ENCODE data around the gene RNF126.
"Not testable (repeated sequence)": the region's sequence is repeated elsewhere in the genome, so short reads cannot be mapped to it uniquely, and the experiment has no call there.

RNF126 gene

DNA sequence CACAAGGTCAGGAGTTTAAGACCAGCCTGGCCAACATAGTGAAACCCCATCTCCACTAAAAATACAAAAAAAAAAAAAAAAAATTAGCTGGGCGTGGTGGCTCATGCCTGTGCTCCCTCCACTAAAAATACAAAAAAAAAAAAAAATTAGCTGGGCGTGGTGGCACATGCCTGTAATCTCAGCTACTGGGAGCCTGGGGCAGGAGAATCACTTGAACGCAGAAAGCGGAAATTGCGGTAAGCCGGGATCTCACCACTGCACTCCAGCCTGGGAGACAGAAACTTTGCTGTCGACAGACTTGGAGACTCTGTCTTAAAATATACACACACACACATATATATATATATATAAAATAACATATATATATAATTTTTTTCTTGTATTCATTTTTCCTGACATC is 36.4 kb downstream of the RNF126 start:
- DNase-seq = not testable (repeated sequence)

DNA sequence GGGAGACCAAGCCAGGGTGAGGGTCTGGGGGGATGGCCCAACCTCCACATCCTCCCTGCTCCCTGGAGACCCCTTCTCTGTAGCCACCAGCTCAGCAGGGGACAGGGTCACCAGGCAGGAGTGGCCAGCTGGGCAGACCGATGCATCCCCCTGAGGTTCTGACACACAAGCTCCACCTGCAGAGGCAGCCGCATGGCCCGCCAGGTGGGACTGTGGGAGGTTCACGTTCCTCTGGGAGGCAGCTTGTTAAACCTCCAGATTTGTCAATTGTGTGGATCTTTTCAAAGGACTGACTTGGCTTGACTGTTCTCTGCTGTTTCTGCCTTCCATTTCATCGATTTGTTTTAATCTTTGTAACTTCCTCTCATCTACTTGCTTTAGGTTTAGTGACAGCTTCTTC is 37.8 kb downstream of the RNF126 start:
- no peak for DNase-seq

DNA sequence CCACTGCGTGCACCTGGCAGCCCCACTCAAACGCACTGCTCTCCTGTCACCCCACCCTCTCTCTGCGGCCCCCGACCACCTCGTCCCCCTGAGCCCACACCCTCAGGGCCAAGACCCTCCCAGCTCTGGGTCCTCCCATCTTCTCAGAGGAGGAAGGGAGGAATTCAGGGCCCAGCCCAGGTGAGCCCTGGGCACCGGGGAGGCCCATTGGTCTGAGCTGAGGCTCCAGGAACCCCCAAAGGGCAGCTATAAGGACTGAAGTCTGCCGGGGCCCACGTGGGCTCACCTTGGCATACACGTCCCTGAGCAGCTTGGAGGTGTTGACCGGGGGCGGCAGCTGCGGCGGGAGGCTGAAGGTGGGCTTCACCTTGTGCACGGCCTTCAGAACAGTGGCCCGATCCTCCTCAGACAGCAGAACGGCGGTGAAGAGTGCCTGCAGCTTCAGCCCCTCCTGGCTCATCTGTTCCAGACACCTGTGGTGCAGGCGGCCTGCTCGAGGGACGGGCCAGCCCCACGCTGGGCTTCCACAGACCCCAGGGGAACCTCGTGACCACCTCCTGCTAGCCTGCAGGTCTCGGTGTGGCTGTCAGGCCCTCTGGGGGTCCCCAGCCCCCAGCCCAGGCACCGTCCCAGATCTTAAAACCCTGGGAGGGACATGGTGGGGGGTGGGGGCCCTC is 38.4 kb downstream of the RNF126 start:
- no peak for DNase-seq

DNA sequence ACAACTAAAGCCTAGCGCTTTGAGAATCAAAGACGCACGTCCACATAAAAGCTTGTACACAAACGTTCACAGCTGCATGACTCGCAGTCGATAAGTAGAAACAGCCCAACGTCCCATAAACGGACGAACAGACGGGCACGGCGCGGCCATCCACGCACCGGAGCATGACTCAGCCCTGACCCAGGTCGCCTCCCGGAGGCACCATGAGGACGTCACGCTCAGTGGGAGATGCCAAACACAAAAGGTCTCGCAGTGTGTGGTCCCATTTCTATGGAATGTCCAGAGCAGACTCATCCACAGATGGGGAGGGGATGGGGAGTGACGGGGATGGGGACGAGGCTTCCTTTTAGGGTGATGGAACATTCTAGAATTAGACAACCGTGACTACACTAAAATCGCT is 39.0 kb downstream of the RNF126 start:
- no peak for DNase-seq

DNA sequence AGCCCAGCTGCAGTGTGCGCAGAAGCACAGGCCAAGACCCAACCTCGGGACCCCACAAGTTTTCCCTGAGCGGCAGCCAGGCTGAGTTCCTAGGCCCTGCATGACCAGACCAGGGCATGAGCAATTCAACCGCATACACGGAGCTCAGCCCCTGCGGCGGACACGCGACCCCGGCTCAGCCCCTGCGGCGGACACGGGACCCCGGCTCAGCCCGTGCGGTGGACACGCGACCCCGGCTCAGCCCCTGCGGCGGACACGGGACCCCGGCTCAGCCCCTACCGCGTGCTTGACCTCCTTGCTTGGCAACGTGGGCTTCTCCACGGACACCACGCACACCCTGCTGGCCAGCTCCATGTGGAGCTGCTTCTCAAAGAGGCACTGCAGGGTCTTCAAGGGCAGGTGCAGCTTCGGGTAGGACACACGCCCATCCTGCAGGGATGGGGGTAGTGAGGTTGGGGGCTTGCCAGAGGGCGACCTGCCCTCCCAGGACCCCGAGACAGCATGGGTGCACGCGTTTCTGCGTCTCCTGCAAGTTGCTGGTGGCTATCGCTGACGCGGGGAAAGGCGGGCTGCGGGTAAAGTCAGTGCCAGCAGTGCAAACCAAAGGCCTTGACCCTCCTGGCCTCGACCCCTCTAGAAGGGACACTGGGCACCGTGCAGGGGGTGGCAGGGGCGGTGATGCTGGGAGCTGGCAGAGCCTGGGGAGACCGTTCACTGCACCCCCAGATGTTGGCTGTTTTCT is 39.7 kb downstream of the RNF126 start:
- DNase-seq = no peak

DNA sequence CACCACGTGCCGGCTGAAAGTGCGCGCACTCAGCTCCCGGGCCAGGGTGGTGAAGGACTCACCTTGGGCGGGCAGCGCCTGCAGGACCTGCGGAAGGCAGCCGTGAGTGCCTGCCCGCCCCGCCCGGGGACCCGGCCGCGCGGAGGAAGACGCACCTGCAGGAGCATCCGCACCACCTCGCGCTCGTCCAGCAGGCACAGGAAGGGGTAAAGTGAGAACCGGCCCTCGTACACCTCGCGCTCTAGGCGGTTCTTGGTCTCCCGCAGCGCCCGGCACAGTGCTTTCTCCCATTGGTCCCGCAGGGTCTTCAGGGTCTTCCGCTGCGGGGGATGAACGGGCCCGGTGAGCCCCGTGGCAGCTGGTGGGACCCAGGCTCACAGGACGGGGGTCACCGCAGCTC is 40.3 kb downstream of the RNF126 start:
- DNase-seq = no peak

DNA sequence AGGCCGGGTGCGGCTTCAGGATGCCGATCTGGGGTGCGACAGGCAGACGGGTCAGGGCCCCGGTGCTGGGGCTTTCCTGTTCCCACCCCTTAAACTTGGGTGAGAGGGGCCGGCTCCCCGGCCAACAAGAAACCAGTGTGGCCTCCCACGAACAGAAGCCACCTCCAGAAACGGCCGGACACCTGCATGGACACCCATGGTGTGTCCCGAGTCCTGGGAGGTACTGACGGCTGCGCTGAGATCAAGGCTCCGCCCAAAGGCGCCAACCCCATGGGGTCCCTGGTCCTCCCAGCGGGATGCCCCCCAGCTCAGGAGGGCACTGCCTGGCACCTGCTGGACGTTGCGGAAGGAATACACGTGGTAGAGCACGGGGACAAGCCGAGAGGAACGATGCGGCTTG is 41.2 kb downstream of the RNF126 start:
- DNase-seq = no peak

DNA sequence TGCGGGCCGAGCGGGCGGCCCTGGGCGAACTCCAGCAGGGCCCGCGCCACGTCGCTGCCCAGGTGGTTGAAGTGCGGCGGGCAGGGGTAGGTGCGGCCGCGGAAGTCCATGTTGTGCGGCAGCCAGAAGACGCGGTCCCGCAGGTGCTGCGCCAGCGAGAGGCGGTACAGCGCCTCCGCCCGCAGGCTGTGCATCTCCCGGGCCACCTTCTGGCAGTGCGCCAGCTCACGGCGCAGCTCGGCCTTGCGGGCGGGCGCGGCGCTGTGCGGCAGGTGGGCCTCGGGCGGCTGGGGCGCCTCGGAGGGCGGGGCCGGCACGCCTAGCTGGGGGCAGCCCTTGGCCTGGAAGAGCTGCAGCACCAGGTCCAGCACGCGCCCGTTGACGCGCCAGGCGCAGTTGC is 41.8 kb downstream of the RNF126 start:
- DNase-seq = not testable (repeated sequence)

DNA sequence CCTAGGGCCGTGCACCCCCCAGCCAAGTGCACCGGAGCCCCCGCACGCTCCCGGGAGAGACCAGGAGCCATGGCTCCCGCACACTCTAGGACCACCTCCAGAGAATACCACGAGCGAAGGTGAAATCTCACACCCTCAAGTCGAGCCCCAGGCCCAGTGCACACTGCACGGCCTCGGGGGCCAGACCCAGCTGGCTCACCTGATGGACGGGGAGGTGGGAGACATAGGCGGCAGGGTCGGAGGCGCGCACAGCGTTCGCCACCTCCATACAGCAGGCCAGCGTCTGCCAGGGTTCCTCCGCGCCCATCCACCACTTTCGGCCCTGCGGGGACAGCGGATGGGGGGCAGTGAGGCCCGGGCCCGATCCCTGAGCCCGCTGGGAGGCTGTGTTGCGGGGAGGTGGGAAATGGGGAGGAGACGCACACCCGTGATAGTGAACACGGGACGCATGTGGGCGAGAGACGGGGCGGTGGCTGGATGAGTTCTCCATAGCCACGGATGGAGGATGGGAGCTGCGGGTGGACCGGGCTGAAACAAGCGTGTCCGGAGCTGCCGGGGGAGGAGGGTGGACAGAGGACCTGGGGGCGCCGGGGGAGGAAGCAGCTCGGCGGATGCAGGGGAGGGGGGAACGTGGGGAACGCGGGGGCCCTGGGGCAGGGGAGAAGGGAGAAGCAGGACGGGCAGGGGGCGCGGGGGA is 42.7 kb downstream of the RNF126 start:
- DNase-seq = no peak

DNA sequence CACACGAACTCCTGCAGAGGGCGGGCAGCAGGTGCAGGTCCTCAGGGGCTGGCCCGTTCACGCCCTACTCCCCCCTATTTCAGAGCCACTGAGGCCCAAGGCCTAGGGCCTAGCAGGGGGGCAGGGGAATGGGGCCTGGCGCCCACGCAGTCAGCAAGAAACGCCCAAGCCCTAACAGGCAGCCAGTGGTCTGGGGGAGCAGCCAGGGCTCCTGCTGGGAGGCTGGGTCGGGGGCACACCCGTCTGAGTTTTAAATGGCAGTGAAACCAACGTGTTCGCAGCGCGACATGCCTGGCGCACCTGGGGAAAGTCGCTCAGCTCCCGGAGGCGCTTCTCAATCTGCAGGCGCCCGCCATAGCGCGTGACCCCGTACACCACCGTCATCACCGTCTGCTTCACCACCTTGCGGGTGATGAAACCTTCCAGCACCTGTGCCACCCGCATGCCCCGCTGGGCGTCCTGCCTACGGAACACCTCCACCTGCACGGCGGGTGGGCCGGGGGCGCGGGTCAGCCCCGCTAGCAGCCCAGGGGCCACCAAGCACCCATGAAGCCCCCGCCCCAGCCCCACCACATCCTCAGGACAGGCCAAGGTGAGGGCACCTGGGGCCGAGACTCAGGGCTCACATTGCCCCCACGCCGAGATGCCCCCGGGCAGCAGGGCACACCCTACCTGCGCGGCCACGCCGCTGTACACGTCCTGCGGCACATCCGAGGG is 43.6 kb downstream of the RNF126 start:
- DNase-seq = no peak

DNA sequence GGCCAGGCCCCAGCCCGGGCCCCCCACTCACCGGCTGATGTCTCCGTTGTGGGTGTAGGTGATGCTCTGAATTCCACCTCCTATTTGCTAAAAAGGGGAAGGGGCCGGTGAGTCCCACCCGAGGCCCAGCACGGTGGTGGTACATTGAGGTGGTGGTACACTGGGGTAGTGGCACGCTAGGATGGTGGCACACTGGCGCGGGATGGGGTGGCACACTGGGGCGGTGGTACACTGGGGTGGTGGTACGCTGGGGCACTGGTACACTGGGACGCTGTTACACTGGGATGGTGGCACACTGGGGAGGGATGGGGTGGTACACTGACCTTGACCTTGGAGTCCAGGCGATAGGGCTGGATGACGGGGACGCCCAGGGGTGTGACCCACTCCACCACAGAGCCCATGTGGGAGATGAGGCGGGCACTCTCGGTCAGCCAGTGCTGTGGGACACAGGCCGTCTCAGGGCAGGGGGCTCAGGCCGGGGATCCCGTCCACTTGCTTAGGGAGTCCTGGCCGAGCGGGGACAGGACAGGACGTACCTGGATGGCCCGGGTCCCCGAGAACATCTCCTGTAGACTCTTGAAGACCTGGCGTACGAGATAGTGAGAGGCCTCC is 44.2 kb downstream of the RNF126 start:
- no peak for DNase-seq

DNA sequence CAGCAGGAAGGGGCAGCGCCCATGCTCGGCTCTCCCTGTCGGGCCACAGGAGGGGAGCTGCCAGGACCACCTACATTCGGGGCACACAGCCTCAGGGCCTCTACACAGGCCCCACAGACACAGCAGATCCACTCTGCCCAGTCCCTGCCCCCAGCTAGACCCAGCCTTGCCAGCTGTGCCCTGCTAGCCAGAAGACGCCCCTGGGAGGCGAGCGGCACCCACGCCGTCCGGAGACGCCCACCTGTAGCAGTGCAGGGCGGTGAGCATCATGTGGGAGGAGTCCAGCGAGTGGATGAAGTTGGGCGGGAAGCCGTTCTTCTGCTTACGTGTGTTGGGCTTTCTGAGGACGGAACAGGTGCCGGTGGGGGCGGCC is 44.8 kb downstream of the RNF126 start:
- DNase-seq = no peak

DNA sequence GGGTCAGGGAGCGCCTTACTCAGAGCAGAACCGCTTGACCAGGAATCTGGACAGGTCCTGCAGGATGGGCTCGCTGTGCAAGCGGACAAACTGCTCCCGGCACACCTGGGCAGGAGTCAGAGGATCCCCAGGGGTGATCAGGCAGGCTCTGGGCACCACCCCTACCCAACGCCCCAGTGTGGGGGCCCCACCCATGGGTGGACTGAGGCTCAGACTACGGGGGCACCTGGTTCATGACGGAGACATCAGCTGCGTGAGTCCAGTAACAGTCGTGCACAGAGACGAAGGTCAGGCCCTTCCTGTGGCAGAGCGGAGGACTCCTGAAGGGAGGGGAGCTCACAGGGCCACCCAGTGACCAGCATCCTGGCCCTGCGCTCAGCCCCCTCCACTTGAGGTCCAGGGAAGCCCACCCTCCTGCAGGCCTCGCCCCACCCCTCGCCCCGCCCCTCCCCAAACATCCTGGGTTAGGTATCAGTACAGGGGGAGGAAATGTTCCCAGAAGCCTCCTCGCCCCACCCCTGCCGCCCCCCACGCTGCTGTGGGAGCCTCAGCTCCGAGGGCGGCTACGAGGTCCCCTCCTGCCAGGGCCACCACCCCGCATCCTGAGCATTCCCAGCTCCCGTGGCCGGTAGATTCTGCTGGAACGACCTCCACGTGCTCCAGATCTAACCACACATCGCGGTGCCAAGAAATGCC is 45.3 kb downstream of the RNF126 start:
- no peak for DNase-seq

DNA sequence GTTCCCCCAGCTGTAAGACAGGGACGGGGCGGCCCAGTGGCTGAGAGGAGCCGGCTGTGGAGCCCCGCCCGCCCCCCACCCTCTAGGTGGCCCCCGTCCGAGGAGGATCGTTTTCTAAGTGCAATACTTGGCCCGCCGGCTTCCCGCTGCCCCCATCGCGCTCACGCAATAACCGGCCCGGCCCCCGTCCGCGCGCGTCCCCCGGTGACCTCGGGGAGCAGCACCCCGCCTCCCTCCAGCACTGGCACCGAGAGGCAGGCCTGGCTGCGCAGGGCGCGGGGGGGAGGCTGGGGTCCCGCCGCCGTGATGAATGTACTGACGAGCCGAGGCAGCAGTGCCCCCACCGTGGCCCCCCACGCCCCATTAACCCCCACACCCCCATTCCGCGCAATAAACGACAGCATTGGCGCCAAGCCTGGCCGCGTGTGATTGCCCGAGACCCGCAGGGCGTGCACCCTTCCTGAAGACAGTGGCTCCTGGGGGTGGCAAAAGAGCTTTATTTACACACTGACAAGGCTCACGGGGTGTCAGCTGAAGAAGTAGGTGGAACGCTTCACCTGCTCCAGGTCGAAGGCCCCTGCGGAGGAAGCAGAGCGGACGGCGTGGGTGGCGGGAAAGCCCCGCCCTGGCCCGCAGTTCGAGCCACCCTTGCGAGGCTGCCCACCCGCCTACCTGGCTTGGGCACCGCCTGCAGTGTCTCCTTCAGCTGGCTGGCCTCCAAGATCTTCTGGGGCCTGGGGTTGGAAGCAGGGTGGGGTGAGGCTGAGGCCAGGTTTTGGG is 46.1 kb downstream of the RNF126 start:
- no peak for DNase-seq

DNA sequence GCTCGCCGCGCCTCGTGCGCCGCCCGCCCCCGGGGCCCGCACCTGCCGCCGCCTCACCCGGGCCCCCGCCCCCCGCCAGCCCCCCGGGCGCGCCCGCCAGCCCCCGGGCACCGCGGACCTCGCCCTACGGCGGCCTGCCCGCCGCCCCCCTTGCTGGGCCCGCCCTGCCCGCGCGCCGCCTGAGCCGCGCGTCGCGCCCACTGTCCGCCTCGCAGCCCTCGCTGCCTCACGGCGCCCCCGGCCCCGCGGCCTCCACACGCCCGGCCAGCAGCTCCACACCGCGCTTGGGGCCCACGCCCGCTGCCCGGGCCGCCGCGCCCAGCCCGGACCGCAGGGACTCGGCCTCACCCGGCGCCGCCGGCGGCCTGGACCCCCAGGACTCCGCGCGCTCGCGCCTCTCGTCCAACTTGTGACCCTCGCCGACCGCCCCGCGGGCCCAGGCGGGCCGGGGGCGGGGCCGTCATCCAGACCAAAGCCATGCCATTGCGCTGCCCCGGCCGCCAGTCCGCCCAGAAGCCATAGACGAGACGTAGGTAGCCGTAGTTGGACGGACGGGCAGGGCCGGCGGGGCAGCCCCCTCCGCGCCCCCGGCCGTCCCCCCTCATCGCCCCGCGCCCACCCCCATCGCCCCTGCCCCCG is 46.8 kb downstream of the RNF126 start:
- no peak for DNase-seq

DNA sequence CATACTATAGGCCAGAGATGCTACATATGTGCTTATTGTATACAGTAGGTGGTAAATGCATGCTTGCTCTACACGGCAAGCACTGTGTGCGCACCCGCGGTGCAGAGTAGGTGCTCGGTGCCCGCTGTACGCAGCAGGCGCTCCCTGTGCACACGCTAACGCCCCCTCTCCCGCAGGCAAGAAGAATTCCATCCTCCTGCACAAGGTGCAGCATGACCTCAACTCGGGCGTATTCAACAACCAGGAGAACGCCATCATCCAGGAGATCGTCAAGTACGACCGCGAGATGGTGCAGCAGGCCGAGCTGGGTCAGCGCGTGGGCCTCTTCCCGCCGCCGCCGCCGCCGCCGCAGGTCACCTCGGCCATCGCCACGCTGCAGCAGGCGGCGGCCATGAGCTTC is 47.4 kb downstream of the RNF126 start:
- peak in 3 of 4 experiments; percentile 36 to 70 (median 48) for DNase-seq

DNA sequence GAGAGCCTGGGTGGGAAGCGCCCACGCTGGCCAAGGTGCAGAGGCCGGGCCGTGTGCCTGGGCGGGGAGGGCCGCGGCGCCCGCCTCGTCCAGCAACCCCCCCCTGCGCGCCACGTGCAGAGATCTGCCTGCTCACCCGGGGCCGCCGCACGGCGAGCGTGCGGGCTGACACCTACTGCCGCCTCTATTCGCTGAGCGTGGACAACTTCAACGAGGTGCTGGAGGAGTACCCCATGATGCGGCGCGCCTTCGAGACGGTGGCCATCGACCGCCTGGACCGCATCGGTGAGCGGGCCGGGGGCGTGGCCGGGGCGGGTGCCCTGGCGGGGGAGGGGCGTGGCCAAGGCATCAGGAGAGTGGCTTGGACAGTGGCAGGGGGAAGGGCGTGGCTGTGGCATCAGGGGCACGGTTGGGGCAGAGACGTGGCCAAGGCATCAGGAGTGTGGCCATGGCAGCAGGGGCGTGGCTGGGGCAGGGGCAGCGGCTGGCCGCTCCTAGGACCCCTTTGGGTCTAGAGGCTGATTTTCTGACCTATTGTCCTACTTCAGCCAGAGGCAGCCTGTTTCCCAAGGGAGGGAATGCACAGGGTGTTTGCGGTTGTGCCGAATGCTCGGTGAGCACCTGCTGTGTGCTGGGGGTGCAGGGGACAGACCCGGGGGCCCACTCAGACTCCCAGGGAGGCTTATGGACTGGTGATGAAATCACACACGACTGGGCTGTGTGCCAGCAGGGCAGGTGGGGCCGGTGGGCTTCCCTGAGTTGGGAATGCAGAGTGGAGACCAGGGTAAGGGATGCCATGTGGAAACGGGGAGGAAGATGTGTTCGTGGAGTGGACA is 49.1 kb downstream of the RNF126 start:
- no peak for DNase-seq

DNA sequence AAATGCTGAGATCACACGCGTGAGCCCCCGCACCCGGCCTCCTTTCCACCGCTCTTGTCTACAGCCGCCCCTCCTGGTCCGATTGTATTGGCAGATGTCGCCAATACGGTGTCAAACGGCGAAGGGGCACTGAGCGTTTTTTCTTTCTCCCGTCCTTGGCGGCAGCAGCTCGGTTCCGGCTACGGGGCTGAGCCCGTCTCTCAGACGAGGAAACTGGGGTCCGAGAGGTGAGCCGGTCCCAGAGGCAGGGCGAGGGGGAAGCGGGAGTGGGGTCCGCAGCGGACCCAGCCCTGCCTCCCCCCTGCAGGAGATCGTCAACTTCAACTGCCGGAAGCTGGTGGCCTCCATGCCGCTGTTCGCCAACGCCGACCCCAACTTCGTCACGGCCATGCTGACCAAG is 50.1 kb downstream of the RNF126 start:
- DNase-seq = no peak

DNA sequence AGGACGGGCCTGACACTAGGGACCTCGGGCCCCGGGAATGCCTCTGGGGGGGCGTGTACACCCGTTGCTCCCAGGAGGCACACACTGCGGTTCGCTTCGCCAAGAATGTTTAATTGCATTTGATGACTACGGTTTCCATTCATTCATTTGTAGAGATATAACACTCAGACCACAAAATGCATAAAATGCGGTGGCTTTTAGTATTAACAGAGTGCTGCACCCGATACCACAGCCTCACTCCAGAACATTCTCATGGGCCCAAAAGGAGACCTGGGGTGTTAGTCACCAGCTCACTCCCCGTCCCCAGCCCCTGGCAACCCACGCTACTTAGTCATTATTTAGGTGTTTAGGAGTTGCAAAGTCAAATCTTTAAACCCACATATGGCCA is 51.5 kb downstream of the RNF126 start:
- DNase-seq = no peak

All from suppressor macrophage (primary cell).